B cell (primary cell): ENCODE data around the gene ANKRD11. TPM values are rescaled to one million over a fixed set of nuclear protein-coding genes. Genes with fewer than 3 reads are reported as not detected.
A peak's percentile ranks its signal among the peaks of the same experiment; 100 is the strongest.

Experiments used
- ATAC-seq: fragments of 200-7000 bp; cut with Tn5 transposase; one replicate; pipeline ENCODE4 v1.10.0; 2021; ENCODE audit warnings: low read depth, mild to moderate bottlenecking, moderate number of reproducible peaks, moderate library complexity
- CTCF ChIA-PET: fragments of 350-600 bp; sonication (Branson Sonifier 250); formaldehyde crosslinking; loops from one replicate; lab custom pipeline; 2021; ENCODE audit warnings: antibody characterized with exemption, inconsistent platforms; lab: Charles Lee
- POLR2A ChIA-PET: fragments of 350-600 bp; sonication (Branson Sonifier 250); formaldehyde crosslinking; loops from one replicate; lab custom pipeline; 2021; ENCODE audit warnings: antibody characterized with exemption; lab: Charles Lee
- DNase-seq: peaks from one replicate; pipeline ENCODE4 v3.0.0; 2013
- H2AFZ ChIP-seq: 2 replicates; pipeline ENCODE4 v1.6.1; 2012; ENCODE audit warnings: mild to moderate bottlenecking, low read depth, low read length; ENCODE audit not compliant: insufficient read depth, poor library complexity, severe bottlenecking
- H3K27ac ChIP-seq, 2 donors: 1 replicate in 1 of 2; 2 replicates in 1 of 2; pipeline ENCODE4 v1.5.1; 2012 to 2013; ENCODE audit warnings: low read length in 2 of 2, mild to moderate bottlenecking in 2 of 2, moderate library complexity in 1 of 2
- H3K27me3 ChIP-seq, 4 experiments: fragments of 200-600 bp in 1 of 4; sonication (generic) in 1 of 4; replicated peaks in 1 of 4; 1 replicate in 2 of 4; 2 replicates in 2 of 4; pipeline versions ENCODE4 v1.6.1 to v1.7.0; 2013 to 2016; ENCODE audit warnings: low read length in 3 of 4, mild to moderate bottlenecking in 2 of 4, mixed read lengths in 1 of 4, moderate library complexity in 1 of 4; ENCODE audit not compliant: insufficient read depth in 4 of 4, control insufficient read depth in 3 of 4; ENCODE audit errors: control extremely low read depth in 1 of 4
- H3K36me3 ChIP-seq, 2 experiments: replicated peaks in 1 of 2; 1 replicate in 1 of 2; 2 replicates in 1 of 2; pipeline versions ENCODE4 v1.6.1 to v1.7.1; 2013; ENCODE audit warnings: low read length in 1 of 2; ENCODE audit not compliant: insufficient read depth in 2 of 2, control insufficient read depth in 1 of 2; ENCODE audit errors: control extremely low read depth in 1 of 2, extremely low read depth in 1 of 2
- H3K4me1 ChIP-seq, 2 donors: fragments of 200-600 bp in 1 of 2; sonication (generic) in 1 of 2; 1 replicate in 1 of 2; 2 replicates in 1 of 2; pipeline versions ENCODE4 v1.5.1 to v1.6.1; 2013 to 2017; ENCODE audit warnings: low read length in 2 of 2; ENCODE audit not compliant: control insufficient read depth in 2 of 2, insufficient read depth in 2 of 2
- H3K4me2 ChIP-seq: replicated peaks from 2 replicates; pipeline ENCODE3; 2012; ENCODE audit warnings: mild to moderate bottlenecking, low read depth, low read length; ENCODE audit not compliant: poor library complexity, severe bottlenecking
- H3K4me3 ChIP-seq, 5 experiments: fragments of 200-600 bp in 1 of 5; sonication (generic) in 1 of 5; 1 replicate in 3 of 5; 2 replicates in 2 of 5; pipeline versions ENCODE4 v1.5.1 to v1.7.0; 2011 to 2016; ENCODE audit warnings: low read length in 4 of 5, mild to moderate bottlenecking in 4 of 5, low read depth in 2 of 5, control low read depth in 1 of 5, moderate library complexity in 1 of 5; ENCODE audit not compliant: insufficient read depth in 1 of 5; ENCODE audit errors: control extremely low read depth in 1 of 5, extremely low read depth in 1 of 5
- H3K79me2 ChIP-seq: fragments of 200-600 bp; sonication (generic); one replicate; pipeline ENCODE4 v1.6.0; 2016; ENCODE audit warnings: low read length; ENCODE audit not compliant: control insufficient read depth, insufficient read depth
- H3K9ac ChIP-seq: fragments of 200-600 bp; sonication (generic); 2 replicates; pipeline ENCODE4 v1.6.1; 2017; ENCODE audit warnings: mild to moderate bottlenecking, low read length, moderate library complexity
- H3K9me3 ChIP-seq, 3 donors: one replicate each; pipeline versions ENCODE4 v1.6.1 to v1.7.1; 2013; ENCODE audit warnings: low read length in 2 of 3; ENCODE audit not compliant: control insufficient read depth in 2 of 3, insufficient read depth in 1 of 3; ENCODE audit errors: control extremely low read depth in 1 of 3
- H4K20me1 ChIP-seq: 2 replicates; pipeline ENCODE4 v1.6.0; 2012; ENCODE audit warnings: mild to moderate bottlenecking, low read length; ENCODE audit not compliant: insufficient read depth, control insufficient read depth, poor library complexity, severe bottlenecking
- H3K27ac Mint-ChIP-seq: one replicate; pipeline ENCODE4 v1.8.0; 2021; ENCODE audit warnings: mixed read lengths
- H3K27me3 Mint-ChIP-seq: one replicate; pipeline ENCODE4 v1.8.0; 2021; ENCODE audit warnings: mixed read lengths
- H3K4me1 Mint-ChIP-seq: one replicate; pipeline ENCODE4 v1.8.0; 2021; ENCODE audit warnings: mixed read lengths
- H3K4me3 Mint-ChIP-seq: one replicate; pipeline ENCODE4 v1.8.0; 2021; ENCODE audit warnings: mixed read lengths
- H3K9me3 Mint-ChIP-seq: one replicate; pipeline ENCODE4 v1.8.0; 2022; ENCODE audit warnings: mixed read lengths; ENCODE audit not compliant: insufficient read depth
- CTCF ChIP-seq: fragments of 200-600 bp; IDR thresholded peaks from one replicate; pipeline ENCODE4 v1.8.0; 2022; ENCODE audit warnings: antibody characterized with exemption, mild to moderate bottlenecking
- EZH2 ChIP-seq: IDR thresholded peaks from 2 replicates; pipeline ENCODE4 v1.6.1; 2012; ENCODE audit warnings: borderline replicate concordance, low read depth, mild to moderate bottlenecking, moderate library complexity, low read length; ENCODE audit not compliant: insufficient read depth, poor library complexity, severe bottlenecking
- WGBS: methylation state at CpG from one replicate; pipeline ENCODE4 v1.1.5; 2013; ENCODE audit warnings: missing lambda C conversion rate; ENCODE audit not compliant: insufficient coverage; 5-methylcytosine and 5-hydroxymethylcytosine counted together
- intact Hi-C: fragments of 100-400 bp; cut with micrococcal nuclease; formaldehyde crosslinking; loops from one replicate; pipeline ENCODE4 v1.10.0; 2022
- polyA plus RNA-seq: library from polyadenylated mRNA; depleted of rRNA; stranded (reverse); fragments of >200 nt; gene quantifications from 2 replicates; pipeline ENCODE4 v1.2.3, GENCODE V29; 2012
- total RNA-seq, 2 donors: library from RNA; stranded (reverse); fragments of 120-200 nt in 1 of 2; gene quantifications; 1 replicate in 1 of 2; 2 replicates in 1 of 2; pipeline versions ENCODE4 v1.2.3 to v1.2.4, GENCODE V29; 2013 to 2022

The ANKRD11 gene
- total and polyA plus RNA-seq, 2 donors (not counting 1 experiment from before 2014, with no cell fraction given) = 67.9 to 314 TPM

DNA sequence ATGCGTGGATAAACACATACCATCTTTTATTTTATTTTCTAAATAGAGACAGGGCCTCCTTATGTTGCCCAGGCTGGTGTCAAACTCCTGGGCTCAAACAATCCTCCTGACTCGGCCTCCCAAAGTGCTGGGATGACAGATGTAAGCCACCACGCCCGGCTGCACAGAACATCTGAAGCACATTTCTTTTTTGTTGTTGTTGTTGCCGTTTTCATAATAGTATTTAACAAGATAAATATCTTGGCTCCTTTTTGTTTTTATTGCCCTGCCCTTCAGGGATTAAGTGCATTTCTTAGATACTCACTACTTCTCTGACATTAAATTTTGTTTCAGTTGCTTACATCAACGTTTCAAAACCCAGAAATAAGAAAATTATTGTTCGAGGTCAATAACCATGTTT, 37.4 kb downstream of the ANKRD11 start:
- peaks cover 51 to 53% of the 10 kb centered on the region in 2 donors for H3K4me1 ChIP-seq
- Mint-ChIP-seq H3K27me3 (no peaks in the 10 kb centered on the region), H3K9me3 (no peaks in the 10 kb centered on the region), H3K4me3 (no peak overlapping the region), H3K4me1 (peaks cover 58% of the 10 kb centered on the region), H3K27ac (no peak overlapping the region)
- H2AFZ ChIP-seq = no peak overlapping the region
- POLR2A ChIA-PET = no interaction called here
- no peak overlapping the region for H3K9ac ChIP-seq
- ATAC-seq (no peak), DNase-seq (no peak)
- CTCF ChIA-PET = no interaction called here
- peaks cover 0 to 25% (median 0%) of the 10 kb centered on the region in 3 donors for H3K9me3 ChIP-seq
- TF ChIP-seq EZH2 (no peak), CTCF (no peak)
- no peaks in the 10 kb centered on the region for H3K27me3 ChIP-seq
- peaks cover 91% of the 10 kb centered on the region for H3K79me2 ChIP-seq
- peaks cover 0 to 1% of the 10 kb centered on the region in 2 experiments for H3K36me3 ChIP-seq
- peaks cover 97% of the 10 kb centered on the region for H4K20me1 ChIP-seq
- H3K4me2 ChIP-seq = no peak overlapping the region
- 100% methylated on average over 2 of the region's 7 CpGs for WGBS
- no peak overlapping the region for H3K4me3 ChIP-seq
- intact Hi-C loops = loop anchor here (5.0 kb wide), 1 partner anchor 34 kb away; no protein-coding TSS in a partner anchor
- H3K27ac ChIP-seq = no peak overlapping the region

DNA sequence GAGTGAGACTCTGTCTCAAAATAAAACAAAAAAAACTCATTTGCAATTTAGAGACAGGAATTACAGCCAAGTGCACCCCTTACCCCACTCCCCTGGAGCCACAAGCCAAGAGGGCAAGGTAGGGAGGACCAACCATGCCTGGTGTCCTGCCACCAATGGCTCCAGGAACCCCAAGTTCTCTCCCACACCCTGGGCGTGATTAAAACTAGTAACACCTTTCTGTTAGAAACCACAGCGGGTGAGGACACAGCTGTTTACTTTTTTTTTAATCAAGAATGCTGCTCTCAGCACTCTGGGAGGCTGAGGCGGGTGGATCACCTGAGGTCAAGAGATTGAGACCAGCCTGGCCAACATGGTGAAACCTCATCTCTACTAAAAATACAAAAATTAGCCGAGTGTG, 38.1 kb downstream of the ANKRD11 start:
- 80% methylated on average over 2 of the region's 4 CpGs for WGBS
- Histone ChIP-seq H3K4me1 (peaks cover 55% of the 10 kb centered on the region in 2 donors), H3K36me3 (peaks cover 0 to 1% of the 10 kb centered on the region in 2 experiments), H3K9ac (no peak overlapping the region), H3K4me2 (peak overlapping the region; percentile 32), H4K20me1 (peaks cover 97% of the 10 kb centered on the region), H3K4me3 (no peak overlapping the region), H2AFZ (no peak overlapping the region), H3K9me3 (peaks cover 0 to 25% (median 0%) of the 10 kb centered on the region in 3 donors), H3K27ac (no peak overlapping the region), H3K79me2 (peaks cover 91% of the 10 kb centered on the region), H3K27me3 (no peaks in the 10 kb centered on the region)
- H3K4me1 Mint-ChIP-seq = peaks cover 58% of the 10 kb centered on the region
- ChIA-PET CTCF (interaction anchor here (1.2 kb wide), 1 partner anchor 36 kb away, joined by 3 read pairs; no protein-coding TSS in a partner anchor), POLR2A (no interaction called here)
- DNase-seq (no peak), ATAC-seq (no peak)
- H3K27me3 Mint-ChIP-seq = no peaks in the 10 kb centered on the region
- H3K27ac Mint-ChIP-seq = no peak overlapping the region
- TF ChIP-seq EZH2 = no peak
- no peak for TF ChIP-seq CTCF
- intact Hi-C loops = loop anchor here (5.0 kb wide), 1 partner anchor 35 kb away; no protein-coding TSS in a partner anchor
- H3K4me3 Mint-ChIP-seq = no peak overlapping the region
- no peaks in the 10 kb centered on the region for H3K9me3 Mint-ChIP-seq
